Heart right ventricle (tissue), 16 donors: Measurements from ENCODE around the gene MTARC2. TPM values are rescaled to one million over a fixed set of nuclear protein-coding genes. Genes with fewer than 3 reads are reported as not detected.

Source experiments
- ATAC-seq, 8 donors: fragments of 200-7000 bp; cut with Tn5 transposase; one replicate each; pipeline ENCODE4 v1.9.1; 2020; ENCODE audit warnings: mild to moderate bottlenecking in 8 of 8, moderate library complexity in 8 of 8, moderate number of reproducible peaks in 1 of 8
- DNase-seq, 2 donors: peaks; one replicate each; pipeline ENCODE4 v3.0.0-alpha.2; 2020
- H3K27ac ChIP-seq, 10 donors: fragments of 200-600 bp; sonication (generic) in 2 of 10; one replicate each; pipeline versions ENCODE4 v1.5.0 to v1.8.0; 2020 to 2022; ENCODE audit warnings: mild to moderate bottlenecking in 3 of 10
- H3K27me3 ChIP-seq, 7 donors: fragments of 200-600 bp; one replicate each; pipeline ENCODE4 v1.8.0; 2021 to 2022; ENCODE audit warnings: mild to moderate bottlenecking in 2 of 7
- H3K36me3 ChIP-seq, 9 donors: fragments of 200-600 bp; sonication (generic) in 1 of 9; one replicate each; pipeline versions ENCODE4 v1.5.0 to v1.8.0; 2020 to 2022; ENCODE audit warnings: mild to moderate bottlenecking in 2 of 9
- H3K4me1 ChIP-seq, 9 donors: fragments of 200-600 bp; sonication (generic) in 1 of 9; one replicate each; pipeline versions ENCODE4 v1.5.0 to v1.8.0; 2020 to 2022; ENCODE audit warnings: mild to moderate bottlenecking in 4 of 9
- H3K4me3 ChIP-seq, 10 donors: fragments of 200-600 bp; sonication (generic) in 2 of 10; one replicate each; pipeline versions ENCODE4 v1.5.0 to v1.8.0; 2020 to 2022; ENCODE audit warnings: mild to moderate bottlenecking in 7 of 10, moderate library complexity in 2 of 10
- H3K9me3 ChIP-seq, 11 donors: fragments of 200-600 bp in 10 of 11; sonication (generic) in 2 of 11; one replicate each; pipeline versions ENCODE4 v1.5.0 to v1.8.0; 2013 to 2022; ENCODE audit warnings: mild to moderate bottlenecking in 2 of 11, control low read depth in 1 of 11, moderate library complexity in 1 of 11
- CTCF ChIP-seq, 9 donors: fragments of 200-600 bp; sonication (generic) in 2 of 9; IDR thresholded peaks; one replicate each; pipeline versions ENCODE4 v1.5.0 to v1.8.0; 2021 to 2022; ENCODE audit warnings: antibody characterized with exemption in 9 of 9, mild to moderate bottlenecking in 5 of 9, moderate library complexity in 1 of 9
- WGBS, 2 donors: extraction: QIAGEN DNeasy Blood & Tissue Kit; methylation state at CpG; one replicate each; pipeline ENCODE4 v1.1.7; 2013; ENCODE audit warnings: inconsistent platforms in 1 of 2; 5-methylcytosine and 5-hydroxymethylcytosine counted together
- intact Hi-C, 10 donors: fragments of 100-400 bp; cut with DNase I; formaldehyde crosslinking; loops; one replicate each; pipeline versions ENCODE4 v1.11.1 to v1.14.2; 2022
- polyA plus RNA-seq, 2 donors: library from polyadenylated mRNA; stranded (reverse); fragments of 200-250 nt; gene quantifications; one replicate each; pipeline ENCODE4 v1.2.3, GENCODE V29; 2013
- total RNA-seq, 10 donors: library from RNA; stranded (reverse); fragmentation: NEBNext Ultra II Directional in 3 of 10; extraction: Animal tissue kit (Norgen Biotek cat#: 25700) in 3 of 10; gene quantifications; one replicate each; pipeline versions ENCODE4 v1.2.1 to v1.2.4, GENCODE V29; 2021 to 2023
- donor health status: Arrhythmogenic right ventricular cardiomyopathy.
- donor health status: ischemic (EF 13 %, LVEDD 7.1; RV severe dilation, severe dysfunction).
- donor health status: healthy with polysubstance abuse.
- donor health status: DM: no; HTN: yes; CAD: no.
- donor health status: DM: no; HTN: no; CAD: no.
- donor health status: ischemic (EF 25% LVEDD 6.9; RV normal size, moderate dysfunction).
- donor health status: ischemic (EF 25% LVEDD 5.7; RV mildly dilated, moderate dysfunction).
- donor health status: healthy.
- donor health status: DM: yes; HTN: yes; CAD: no.
- donor health status: Ischemic cardiomyopathy.
- donor health status: ischemic (EF 35%, LVEDD 5.7; RV mildly dilated, moderate dysfunction).
- donor health status: nonischemic (EF 11% LVEDD 7.7; RV severe dilation, severe dysfunction).
- donor health status: DM: yes; HTN: yes; CAD: no.
- donor health status: PGD.
- donor health status: ischemic (EF 29% LVEDD 5.4; RV normal size, mild dysfunction).
- donor health status: nonischemic (EF 23%, LVEDD 6.1; RV moderate dilation, normal function).

The MTARC2 gene
- total and polyA plus RNA-seq, 12 donors, result 13.0 to 32.3 (median 26.6) TPM

GRCh38 chr1:220726634-220727033 lies 21.5 kb upstream of the MTARC2 start:
- no peak for ATAC-seq
- Histone ChIP-seq H3K27me3 (no peaks in the 10 kb centered on the region), H3K4me1 (peaks cover 0 to 3% (median 0%) of the 10 kb centered on the region in 9 donors), H3K4me3 (no peak overlapping the region), H3K36me3 (no peaks in the 10 kb centered on the region), H3K9me3 (no peaks in the 10 kb centered on the region), H3K27ac (no peak overlapping the region)
- no peak for DNase-seq
- peak in 3 of 9 donors; percentile 12 to 23 (median 13) for TF ChIP-seq CTCF (IDR thresholded peaks at IDR 0.05)
- WGBS, 2 donors, result 80 to 82% methylated on average over 3 of the region's 3 CpGs
- intact Hi-C loops, result no loop called here

DNA sequence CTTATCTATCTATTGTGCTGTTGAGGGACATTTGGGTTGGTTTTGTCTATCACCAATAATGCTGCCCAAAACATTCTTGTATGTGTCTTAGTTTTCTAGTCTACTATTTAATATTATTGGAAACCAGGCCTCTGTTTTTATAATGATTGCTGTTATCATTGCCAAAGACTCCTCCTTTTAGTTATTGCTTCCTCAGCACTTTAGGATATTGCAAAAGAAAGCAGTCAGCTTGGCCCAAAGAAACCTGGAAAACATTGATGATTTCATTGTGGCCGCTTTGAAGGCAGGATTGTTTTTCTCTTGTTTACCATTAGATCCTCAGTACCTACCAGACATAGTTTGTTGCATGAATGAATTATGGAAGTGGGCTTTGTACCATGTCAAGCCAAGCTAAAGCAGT lies 20.6 kb upstream of the MTARC2 start:
- peaks cover 0 to 12% (median 4%) of the 10 kb centered on the region in 9 donors for H3K4me1 ChIP-seq
- no peak for TF ChIP-seq CTCF (IDR thresholded peaks at IDR 0.05)
- no peak overlapping the region for H3K4me3 ChIP-seq
- DNase-seq (no peak), ATAC-seq (no peak)
- no peaks in the 10 kb centered on the region for H3K36me3 ChIP-seq
- H3K9me3 ChIP-seq, result no peaks in the 10 kb centered on the region
- H3K27me3 ChIP-seq, result no peaks in the 10 kb centered on the region
- WGBS, 2 donors, result 89 to 93% methylated on average over 1 of the region's 1 CpG
- intact Hi-C loops, result no loop called here
- H3K27ac ChIP-seq, result no peak overlapping the region

DNA sequence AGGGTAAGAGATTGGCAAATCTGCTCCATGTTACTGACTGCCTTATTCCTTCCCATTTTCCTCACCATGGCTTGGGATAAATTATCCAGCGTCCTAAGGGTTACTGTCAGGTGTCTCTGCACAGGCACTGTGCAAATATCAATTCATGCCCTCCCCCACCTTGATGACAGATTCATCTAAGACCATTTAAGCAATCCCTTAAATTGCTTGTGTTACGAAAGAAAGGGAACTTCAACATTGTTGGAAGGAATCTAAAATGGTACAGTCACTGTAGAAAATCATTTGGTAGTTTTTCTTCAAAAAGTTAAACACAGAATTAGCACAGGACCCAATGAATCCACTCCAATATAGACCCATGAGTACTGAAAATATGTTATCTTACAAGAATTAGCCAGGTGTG lies 17.6 kb upstream of the MTARC2 start:
- no peaks in the 10 kb centered on the region for H3K27me3 ChIP-seq

DNA sequence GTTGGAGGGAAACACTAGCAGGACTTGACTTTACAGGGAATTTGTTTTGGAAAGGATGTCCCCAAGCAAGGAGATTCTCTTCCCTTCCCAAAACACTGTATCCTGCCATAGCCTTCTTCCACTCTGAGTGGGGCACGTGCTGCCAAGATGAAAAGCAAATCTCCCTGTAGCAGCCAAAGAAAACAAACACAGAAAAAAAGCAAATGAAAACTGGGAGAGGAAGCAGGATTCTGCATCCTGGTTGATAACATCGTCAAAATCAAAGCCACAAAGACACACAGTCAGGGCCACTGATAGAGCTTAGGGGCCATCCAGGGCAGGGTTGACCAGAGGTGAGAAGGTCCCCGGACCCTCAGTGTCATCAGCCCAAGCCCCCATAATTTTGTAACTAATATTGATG lies 16.0 kb upstream of the MTARC2 start:
- Histone ChIP-seq H3K27ac (peak overlapping the region; percentile 7 to 93 (median 78)), H3K27me3 (no peaks in the 10 kb centered on the region), H3K36me3 (no peaks in the 10 kb centered on the region), H3K9me3 (no peaks in the 10 kb centered on the region), H3K4me1 (peaks cover 0 to 25% (median 18%) of the 10 kb centered on the region in 9 donors), H3K4me3 (peak overlapping the region in 4 of 10 donors; percentile 35 to 44 (median 40))
- intact Hi-C loops, result loop anchor here in 9 of 10 donors (1.0 to 10.0 kb wide), 7 partner anchors 40 to 457 kb away; partner anchors contain the start of genes C1orf115 (in 7 of the 9) and RAB3GAP2 (in 1 of the 9)
- no peak for DNase-seq
- WGBS, 2 donors, result 50 to 70% methylated on average over 3 of the region's 3 CpGs
- TF ChIP-seq CTCF (IDR thresholded peaks at IDR 0.05), result no peak
- peak in 6 of 8 donors; percentile 3 to 38 (median 34) for ATAC-seq

More for the DNA sequence above, 17.6 kb upstream of the MTARC2 start:
- intact Hi-C loops, result loop anchor here in 4 of 10 donors (5.0 to 10.0 kb wide), 3 partner anchors 38 to 456 kb away; partner anchors contain the start of genes C1orf115 (in 2 of the 4) and RAB3GAP2 (in 1 of the 4)
- WGBS, 2 donors, result 92 to 100% methylated on average over 2 of the region's 2 CpGs
- peaks cover 0 to 25% (median 18%) of the 10 kb centered on the region in 9 donors for H3K4me1 ChIP-seq
- no peaks in the 10 kb centered on the region for H3K36me3 ChIP-seq
- TF ChIP-seq CTCF (IDR thresholded peaks at IDR 0.05), result no peak
- ATAC-seq, result no peak
- DNase-seq, result no peak
- H3K27ac ChIP-seq, result no peak overlapping the region
- H3K4me3 ChIP-seq, result no peak overlapping the region
- H3K9me3 ChIP-seq, result no peaks in the 10 kb centered on the region
